Smooth muscle cell (in vitro differentiated cells): ENCODE measurements around the gene RCAN1. TPM values are rescaled to one million over a fixed set of nuclear protein-coding genes. Genes with fewer than 3 reads are reported as not detected.

Source experiments
- DNase-seq: peaks from one replicate; lab custom pipeline; 2025; ENCODE audit not compliant: unreplicated experiment; lab: John Stamatoyannopoulos, UW
- H2AFZ ChIP-seq: fragments of 200-600 bp; sonication (generic); 2 replicates; pipeline ENCODE4 v1.6.0; 2016; ENCODE audit warnings: antibody characterized with exemption, low read depth, mild to moderate bottlenecking
- H3F3A ChIP-seq: fragments of 200-600 bp; sonication (generic); 2 replicates; pipeline ENCODE4 v1.6.0; 2017; ENCODE audit warnings: antibody characterized with exemption, low read depth
- H3K27ac ChIP-seq: fragments of 200-600 bp; sonication (generic); 2 replicates; pipeline ENCODE4 v1.5.1; 2016; ENCODE audit warnings: low read depth, mild to moderate bottlenecking
- H3K27me3 ChIP-seq: fragments of 200-600 bp; sonication (generic); 2 replicates; pipeline ENCODE4 v1.6.1; 2016; ENCODE audit warnings: low read depth, mild to moderate bottlenecking
- H3K36me3 ChIP-seq: fragments of 200-600 bp; sonication (generic); 2 replicates; pipeline ENCODE4 v1.5.1; 2016; ENCODE audit warnings: low read depth
- H3K4me1 ChIP-seq: fragments of 200-600 bp; sonication (generic); 2 replicates; pipeline ENCODE4 v1.5.1; 2016; ENCODE audit warnings: low read depth
- H3K4me2 ChIP-seq: fragments of 200-600 bp; sonication (generic); 2 replicates; pipeline ENCODE4 v1.6.0; 2016; ENCODE audit warnings: mild to moderate bottlenecking
- H3K4me3 ChIP-seq: fragments of 200-600 bp; sonication (generic); 2 replicates; pipeline ENCODE4 v1.5.1; 2016; ENCODE audit warnings: mild to moderate bottlenecking
- H3K79me2 ChIP-seq: fragments of 200-600 bp; sonication (generic); 2 replicates; pipeline ENCODE4 v1.6.0; 2016; ENCODE audit warnings: low read depth, mild to moderate bottlenecking
- H3K9ac ChIP-seq: fragments of 200-600 bp; sonication (generic); 2 replicates; pipeline ENCODE4 v1.6.0; 2016; ENCODE audit warnings: low read depth
- H3K9me3 ChIP-seq: fragments of 200-600 bp; sonication (generic); replicated peaks from 2 replicates; pipeline ENCODE4 v1.5.1; 2016; ENCODE audit warnings: low read depth
- H4K20me1 ChIP-seq: fragments of 200-600 bp; sonication (generic); 2 replicates; pipeline ENCODE4 v1.6.0; 2016; ENCODE audit warnings: low read depth
- WGBS: methylation state at CpG from one replicate; pipeline ENCODE4 v1.1.7; 2016; ENCODE audit warnings: low lambda C conversion rate; 5-methylcytosine and 5-hydroxymethylcytosine counted together
- polyA plus RNA-seq: library from polyadenylated mRNA; unstranded; fragments of >200 nt; fragmentation: Nextera tagmentation; extraction: Ambion mirVana; gene quantifications from 2 replicates; pipeline ENCODE4 v1.2.1, GENCODE V29; 2016
- total RNA-seq: library from RNA; depleted of rRNA; stranded (reverse); fragments of >200 nt; gene quantifications from 2 replicates; pipeline ENCODE4 v1.2.3, GENCODE V29; 2014
- TF ChIP-seq, protein P1 (sequence below): fragments of 200-600 bp; sonication (generic); IDR thresholded peaks from 2 replicates; pipeline ENCODE4 v1.5.1; 2017; ENCODE audit warnings: borderline replicate concordance, mild to moderate bottlenecking, antibody characterized with exemption; ENCODE audit not compliant: insufficient read depth, poor library complexity, severe bottlenecking

Gene RCAN1
- total and polyA plus RNA-seq, 2 experiments from 2014 or later, result 77.3 to 155 TPM

DNA sequence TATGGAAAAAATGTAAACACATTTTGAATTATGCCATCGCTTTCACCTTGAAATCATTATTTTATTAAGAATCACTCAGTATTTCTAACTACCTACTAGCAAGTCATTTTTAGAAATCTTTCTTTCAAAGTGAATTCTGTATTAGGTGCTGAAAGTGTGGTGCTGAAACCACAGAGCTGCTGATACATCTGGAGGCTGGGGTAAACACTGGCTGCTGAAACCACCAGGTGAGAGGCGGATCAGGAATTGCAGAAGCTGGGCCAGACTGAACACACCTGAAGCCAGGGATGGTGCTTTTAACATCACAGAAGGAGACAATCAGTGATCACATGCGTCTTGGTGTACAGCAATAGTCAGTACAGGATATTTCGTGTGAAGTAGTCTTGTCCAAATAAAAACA is 60.7 kb downstream of the RCAN1 start:
- H3K9me3 ChIP-seq, result no peaks in the 10 kb centered on the region
- DNase-seq, result no peak
- no peaks in the 10 kb centered on the region for H3K79me2 ChIP-seq
- H3K27ac ChIP-seq, result no peak overlapping the region
- TF ChIP-seq, protein P1, sequence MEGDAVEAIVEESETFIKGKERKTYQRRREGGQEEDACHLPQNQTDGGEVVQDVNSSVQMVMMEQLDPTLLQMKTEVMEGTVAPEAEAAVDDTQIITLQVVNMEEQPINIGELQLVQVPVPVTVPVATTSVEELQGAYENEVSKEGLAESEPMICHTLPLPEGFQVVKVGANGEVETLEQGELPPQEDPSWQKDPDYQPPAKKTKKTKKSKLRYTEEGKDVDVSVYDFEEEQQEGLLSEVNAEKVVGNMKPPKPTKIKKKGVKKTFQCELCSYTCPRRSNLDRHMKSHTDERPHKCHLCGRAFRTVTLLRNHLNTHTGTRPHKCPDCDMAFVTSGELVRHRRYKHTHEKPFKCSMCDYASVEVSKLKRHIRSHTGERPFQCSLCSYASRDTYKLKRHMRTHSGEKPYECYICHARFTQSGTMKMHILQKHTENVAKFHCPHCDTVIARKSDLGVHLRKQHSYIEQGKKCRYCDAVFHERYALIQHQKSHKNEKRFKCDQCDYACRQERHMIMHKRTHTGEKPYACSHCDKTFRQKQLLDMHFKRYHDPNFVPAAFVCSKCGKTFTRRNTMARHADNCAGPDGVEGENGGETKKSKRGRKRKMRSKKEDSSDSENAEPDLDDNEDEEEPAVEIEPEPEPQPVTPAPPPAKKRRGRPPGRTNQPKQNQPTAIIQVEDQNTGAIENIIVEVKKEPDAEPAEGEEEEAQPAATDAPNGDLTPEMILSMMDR, result no peak
- no peak overlapping the region for H2AFZ ChIP-seq
- no peaks in the 10 kb centered on the region for H4K20me1 ChIP-seq
- H3K36me3 ChIP-seq, result no peaks in the 10 kb centered on the region
- H3K27me3 ChIP-seq, result no peaks in the 10 kb centered on the region
- WGBS, result 95% methylated on average over 4 of the region's 4 CpGs
- H3K4me3 ChIP-seq, result no peak overlapping the region
- peaks cover 6% of the 10 kb centered on the region for H3K4me1 ChIP-seq
- no peak overlapping the region for H3K9ac ChIP-seq
- no peaks in the 10 kb centered on the region for H3F3A ChIP-seq
- no peak overlapping the region for H3K4me2 ChIP-seq

DNA sequence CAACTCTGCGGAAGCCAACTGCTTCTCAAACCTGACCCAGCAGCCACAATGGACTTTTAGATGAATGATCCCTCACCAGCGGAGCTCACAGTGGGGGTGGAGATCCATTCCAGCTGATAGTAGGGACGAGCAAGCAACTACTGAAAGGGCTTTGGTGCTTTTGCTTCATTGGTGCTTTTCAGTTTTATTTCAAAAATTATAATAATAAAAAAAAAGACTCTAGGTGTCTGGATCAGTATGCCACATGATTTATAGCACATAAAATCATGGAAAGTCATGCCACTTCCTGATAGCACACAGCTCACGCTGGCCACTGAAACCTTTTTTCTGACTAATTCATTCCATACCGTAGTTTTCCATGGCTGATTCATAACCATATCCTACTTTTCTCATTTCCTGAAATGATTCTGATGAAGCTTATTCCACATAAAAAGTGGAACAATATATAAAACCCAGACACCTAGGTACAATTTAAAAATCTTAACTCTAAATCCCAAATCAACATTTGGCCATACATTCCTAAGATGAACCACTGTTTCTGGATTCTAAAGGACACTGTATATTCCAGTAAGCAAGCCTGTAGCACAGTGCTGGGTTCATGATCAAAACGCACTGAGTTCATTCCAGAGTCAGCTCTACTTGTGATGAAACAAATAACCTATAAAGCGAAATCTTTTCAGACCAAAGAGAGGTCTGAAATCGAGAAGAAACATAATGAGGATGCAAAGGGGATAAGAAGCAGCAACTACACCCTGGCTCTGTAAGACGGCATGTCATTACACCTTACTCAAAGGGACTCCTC is 61.6 kb downstream of the RCAN1 start:
- Histone ChIP-seq H3K79me2 (no peaks in the 10 kb centered on the region), H3K36me3 (no peaks in the 10 kb centered on the region), H3F3A (no peaks in the 10 kb centered on the region), H3K4me3 (no peak overlapping the region), H3K4me2 (peak overlapping the region; percentile 50), H3K27ac (peak overlapping the region; percentile 57), H4K20me1 (no peaks in the 10 kb centered on the region), H3K27me3 (no peaks in the 10 kb centered on the region), H2AFZ (no peak overlapping the region), H3K9ac (no peak overlapping the region), H3K4me1 (peaks cover 6% of the 10 kb centered on the region), H3K9me3 (no peaks in the 10 kb centered on the region)
- DNase-seq, result no peak
- TF ChIP-seq, protein P1, result no peak
- WGBS, result 69% methylated on average over 9 of the region's 9 CpGs

DNA sequence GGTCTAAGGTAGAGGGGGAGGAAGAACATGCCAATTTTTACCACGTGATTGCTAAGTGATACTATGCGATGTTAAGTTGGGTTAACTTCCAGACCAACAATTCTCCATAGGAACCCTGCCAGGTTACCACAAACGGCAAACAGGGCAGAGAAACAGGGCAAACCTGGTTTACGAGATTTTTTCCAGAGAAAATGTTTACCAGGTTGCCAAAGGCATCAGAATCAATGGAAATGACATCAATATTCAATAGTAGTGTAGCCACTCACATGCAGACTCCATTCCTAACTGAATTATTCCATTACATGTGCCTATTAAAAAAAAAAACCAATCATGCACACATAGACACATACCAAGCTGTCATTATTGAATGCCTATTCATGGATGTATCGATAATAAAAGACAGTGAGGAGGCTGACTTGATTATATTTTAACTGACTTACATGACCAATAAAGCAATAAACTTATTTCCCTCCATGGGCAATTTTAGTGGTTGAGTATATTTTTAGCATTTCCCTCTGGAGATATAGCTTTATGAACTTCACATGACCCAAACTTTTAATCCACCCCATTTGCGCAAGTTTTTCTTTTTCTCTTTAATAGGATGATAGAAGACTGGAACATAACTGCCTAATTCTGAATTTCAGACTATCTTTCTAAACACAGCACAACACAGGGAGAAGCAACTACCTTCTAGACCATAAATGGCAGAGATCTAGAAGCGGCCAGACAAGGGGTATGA is 62.4 kb downstream of the RCAN1 start:
- H3K79me2 ChIP-seq, result no peaks in the 10 kb centered on the region
- H3F3A ChIP-seq, result no peaks in the 10 kb centered on the region
- no peak for DNase-seq
- H3K9me3 ChIP-seq, result no peaks in the 10 kb centered on the region
- H3K4me2 ChIP-seq, result peak overlapping the region; percentile 50
- TF ChIP-seq, protein P1, result no peak
- H3K4me1 ChIP-seq, result peaks cover 6% of the 10 kb centered on the region
- H4K20me1 ChIP-seq, result no peaks in the 10 kb centered on the region
- no peak overlapping the region for H3K9ac ChIP-seq
- no peak overlapping the region for H3K4me3 ChIP-seq
- no peaks in the 10 kb centered on the region for H3K36me3 ChIP-seq
- H2AFZ ChIP-seq, result no peak overlapping the region
- H3K27ac ChIP-seq, result peak overlapping the region; percentile 57
- 87% methylated on average over 7 of the region's 7 CpGs for WGBS
- H3K27me3 ChIP-seq, result no peaks in the 10 kb centered on the region
